Vagina (tissue), 2 donors: ENCODE data around the gene CACNA1D. TPM values are rescaled to one million over a fixed set of nuclear protein-coding genes. Genes with fewer than 3 reads are reported as not detected.

Experiments used
- DNase-seq, 2 donors: peaks; one replicate each; pipeline ENCODE4 v3.0.0-alpha.2; 2017; ENCODE audit errors: extremely low spot score in 2 of 2
- H3K27ac ChIP-seq: fragments of 200-600 bp; sonication (generic); one replicate; pipeline ENCODE4 v1.5.1; 2019
- H3K27me3 ChIP-seq: fragments of 200-600 bp; sonication (generic); one replicate; pipeline ENCODE4 v1.5.1; 2019
- H3K36me3 ChIP-seq, 2 donors: fragments of 200-600 bp; sonication (generic); one replicate each; pipeline ENCODE4 v1.5.1; 2017 to 2019
- H3K4me1 ChIP-seq: fragments of 200-600 bp; sonication (generic); one replicate; pipeline ENCODE4 v1.5.1; 2019
- H3K4me3 ChIP-seq, 2 donors: fragments of 200-600 bp; sonication (generic); 1 replicate in 1 of 2; 2 replicates in 1 of 2; pipeline ENCODE4 v1.5.1; 2016 to 2019
- H3K9me3 ChIP-seq: fragments of 200-600 bp; sonication (generic); one replicate; pipeline ENCODE4 v1.5.1; 2019
- POLR2A ChIP-seq, 2 donors: fragments of 450-650 bp; IDR thresholded peaks; one replicate each; pipeline ENCODE4 v1.6.1; 2017; ENCODE audit warnings: antibody characterized with exemption in 2 of 2, mild to moderate bottlenecking in 2 of 2, moderate library complexity in 2 of 2
- POLR2AphosphoS5 ChIP-seq, 2 donors: sonication (generic); formaldehyde crosslinking; IDR thresholded peaks; one replicate each; pipeline ENCODE4 v1.9.0; 2017; ENCODE audit warnings: antibody characterized with exemption in 2 of 2, mild to moderate bottlenecking in 2 of 2, low read depth in 1 of 2; ENCODE audit not compliant: insufficient read depth in 1 of 2
- intact Hi-C: fragments of 100-400 bp; cut with DNase I; formaldehyde crosslinking; loops from one replicate; pipeline ENCODE4 v1.15.1; 2023
- total RNA-seq: library from RNA; depleted of rRNA; stranded (reverse); fragments of >200 nt; gene quantifications from one replicate; pipeline ENCODE4 v1.2.3, GENCODE V29; 2016
- TF ChIP-seq, protein P1 (sequence below), 3 experiments: fragments of 450-650 bp in 2 of 3; fragments of 200-600 bp in 1 of 3; sonication (generic) in 1 of 3; IDR thresholded peaks; one replicate each; pipeline ENCODE4 v1.5.1; 2017 to 2019; ENCODE audit warnings: antibody characterized with exemption in 3 of 3, mild to moderate bottlenecking in 2 of 3, moderate library complexity in 2 of 3

The CACNA1D gene
- total RNA-seq, 1 donor from 2014 or later: 0.74 TPM

DNA sequence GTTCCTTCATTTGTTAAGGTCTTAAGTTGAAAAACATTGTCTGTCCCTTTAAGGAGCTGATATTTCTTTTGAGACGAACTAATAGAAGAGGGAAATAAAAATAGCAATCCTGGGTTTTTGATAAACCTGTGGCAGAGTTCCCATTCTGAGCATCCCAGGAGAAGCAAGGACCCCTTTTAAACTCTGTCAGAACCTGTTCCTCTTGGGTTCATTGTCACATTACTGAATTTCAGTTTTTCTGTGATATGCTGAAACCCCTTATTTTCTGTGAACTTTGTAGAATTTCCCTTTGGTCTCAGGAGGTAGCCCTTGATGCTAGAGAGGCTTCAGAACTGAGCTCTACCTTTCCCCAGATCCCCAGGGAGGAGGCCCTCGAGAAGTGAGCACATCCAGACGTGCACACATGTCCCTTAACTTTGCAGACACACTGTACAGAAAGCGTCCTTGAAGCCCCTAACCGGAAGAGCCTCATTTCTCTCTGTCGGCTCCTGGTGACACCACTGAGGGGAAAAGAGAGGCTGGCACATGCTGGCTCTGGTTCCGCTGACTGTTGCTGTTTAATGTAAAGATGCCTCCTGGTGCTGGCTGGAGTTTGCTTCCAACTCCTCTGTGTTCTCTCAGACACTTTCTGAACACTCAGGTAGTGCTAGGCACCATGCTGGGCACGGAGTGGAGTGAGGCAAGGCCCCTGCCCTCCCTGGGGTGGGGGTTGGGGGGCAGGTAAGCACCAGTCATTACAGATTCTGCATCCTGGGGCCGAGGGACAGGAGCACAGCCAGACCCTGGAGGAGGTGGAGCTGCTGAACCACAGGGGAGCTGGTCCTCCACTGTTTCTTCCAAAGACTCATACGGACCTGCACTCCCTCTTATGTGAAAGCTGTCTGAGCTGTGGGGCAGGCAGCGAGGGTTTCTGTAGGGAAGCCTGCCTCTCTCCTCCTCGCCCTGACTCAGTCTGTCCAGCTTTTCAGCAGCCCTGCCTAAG, 274.4 kb downstream of the CACNA1D start:
- DNase-seq: no peak
- no peaks in the 10 kb centered on the region for H3K36me3 ChIP-seq
- peaks cover 11% of the 10 kb centered on the region for H3K4me1 ChIP-seq
- H3K27me3 ChIP-seq: no peaks in the 10 kb centered on the region
- no peak overlapping the region for H3K27ac ChIP-seq
- TF ChIP-seq, protein P1, sequence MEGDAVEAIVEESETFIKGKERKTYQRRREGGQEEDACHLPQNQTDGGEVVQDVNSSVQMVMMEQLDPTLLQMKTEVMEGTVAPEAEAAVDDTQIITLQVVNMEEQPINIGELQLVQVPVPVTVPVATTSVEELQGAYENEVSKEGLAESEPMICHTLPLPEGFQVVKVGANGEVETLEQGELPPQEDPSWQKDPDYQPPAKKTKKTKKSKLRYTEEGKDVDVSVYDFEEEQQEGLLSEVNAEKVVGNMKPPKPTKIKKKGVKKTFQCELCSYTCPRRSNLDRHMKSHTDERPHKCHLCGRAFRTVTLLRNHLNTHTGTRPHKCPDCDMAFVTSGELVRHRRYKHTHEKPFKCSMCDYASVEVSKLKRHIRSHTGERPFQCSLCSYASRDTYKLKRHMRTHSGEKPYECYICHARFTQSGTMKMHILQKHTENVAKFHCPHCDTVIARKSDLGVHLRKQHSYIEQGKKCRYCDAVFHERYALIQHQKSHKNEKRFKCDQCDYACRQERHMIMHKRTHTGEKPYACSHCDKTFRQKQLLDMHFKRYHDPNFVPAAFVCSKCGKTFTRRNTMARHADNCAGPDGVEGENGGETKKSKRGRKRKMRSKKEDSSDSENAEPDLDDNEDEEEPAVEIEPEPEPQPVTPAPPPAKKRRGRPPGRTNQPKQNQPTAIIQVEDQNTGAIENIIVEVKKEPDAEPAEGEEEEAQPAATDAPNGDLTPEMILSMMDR (IDR thresholded peaks at IDR 0.05): no peak
- TF ChIP-seq POLR2AphosphoS5 (IDR thresholded peaks at IDR 0.05; ENCODE audit: insufficient read depth in 1 of 2, low read depth in 1 of 2) (no peak), POLR2A (IDR thresholded peaks at IDR 0.05) (no peak)
- intact Hi-C loops: no loop called here
- no peak overlapping the region for H3K4me3 ChIP-seq
- H3K9me3 ChIP-seq: no peaks in the 10 kb centered on the region

DNA sequence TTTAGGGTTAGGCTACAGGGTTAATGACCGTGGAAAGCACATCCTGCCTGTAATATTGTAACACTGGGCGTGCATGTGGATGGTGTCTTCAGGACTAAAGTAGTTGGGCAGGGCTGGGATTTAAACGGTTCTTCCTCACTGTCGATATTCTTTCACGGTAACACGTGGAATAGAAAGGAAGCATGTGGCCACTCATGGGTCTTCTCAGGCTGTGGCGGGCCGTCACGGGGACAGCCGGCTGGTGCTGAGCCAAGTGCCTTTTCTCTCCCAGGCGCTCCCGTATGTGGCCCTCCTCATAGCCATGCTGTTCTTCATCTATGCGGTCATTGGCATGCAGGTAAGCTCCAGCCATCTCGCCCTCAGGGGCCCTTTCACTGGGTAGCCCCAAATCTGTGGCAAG, 278.2 kb downstream of the CACNA1D start:
- H3K27me3 ChIP-seq: no peaks in the 10 kb centered on the region
- no peak for DNase-seq
- H3K4me3 ChIP-seq: no peak overlapping the region
- H3K9me3 ChIP-seq: no peaks in the 10 kb centered on the region
- peaks cover 25% of the 10 kb centered on the region for H3K4me1 ChIP-seq
- intact Hi-C loops: no loop called here
- H3K36me3 ChIP-seq: no peaks in the 10 kb centered on the region
- no peak for TF ChIP-seq POLR2AphosphoS5 (IDR thresholded peaks at IDR 0.05; ENCODE audit: insufficient read depth in 1 of 2, low read depth in 1 of 2)
- TF ChIP-seq, protein P1 (IDR thresholded peaks at IDR 0.05): no peak
- no peak for TF ChIP-seq POLR2A (IDR thresholded peaks at IDR 0.05)
- peak overlapping the region; percentile 76 for H3K27ac ChIP-seq

DNA sequence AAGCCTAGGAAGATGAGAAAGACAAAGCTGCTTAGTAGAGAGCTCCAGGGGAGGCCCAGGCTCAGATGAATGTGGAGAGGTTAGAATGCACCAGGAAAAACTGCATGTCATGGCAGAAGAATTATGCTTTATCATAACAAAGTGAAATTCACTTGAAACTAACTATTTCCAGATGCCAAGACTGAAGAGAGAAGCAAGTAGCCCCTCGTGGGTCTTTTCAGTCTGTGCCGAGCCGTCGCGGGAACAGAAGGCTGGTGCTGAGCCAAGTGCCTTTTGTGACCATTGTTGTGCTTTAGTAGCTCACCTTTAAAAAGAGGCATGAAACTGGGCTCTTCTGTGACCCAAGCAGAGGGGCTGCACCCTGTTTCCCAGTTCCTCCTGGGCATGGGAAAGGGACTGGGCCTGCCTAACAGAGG, 278.6 kb downstream of the CACNA1D start:
- TF ChIP-seq, protein P1 (IDR thresholded peaks at IDR 0.05): no peak
- TF ChIP-seq POLR2A (IDR thresholded peaks at IDR 0.05) (no peak), POLR2AphosphoS5 (IDR thresholded peaks at IDR 0.05; ENCODE audit: insufficient read depth in 1 of 2, low read depth in 1 of 2) (no peak)
- intact Hi-C loops: no loop called here
- peak overlapping the region; percentile 76 for H3K27ac ChIP-seq

DNA sequence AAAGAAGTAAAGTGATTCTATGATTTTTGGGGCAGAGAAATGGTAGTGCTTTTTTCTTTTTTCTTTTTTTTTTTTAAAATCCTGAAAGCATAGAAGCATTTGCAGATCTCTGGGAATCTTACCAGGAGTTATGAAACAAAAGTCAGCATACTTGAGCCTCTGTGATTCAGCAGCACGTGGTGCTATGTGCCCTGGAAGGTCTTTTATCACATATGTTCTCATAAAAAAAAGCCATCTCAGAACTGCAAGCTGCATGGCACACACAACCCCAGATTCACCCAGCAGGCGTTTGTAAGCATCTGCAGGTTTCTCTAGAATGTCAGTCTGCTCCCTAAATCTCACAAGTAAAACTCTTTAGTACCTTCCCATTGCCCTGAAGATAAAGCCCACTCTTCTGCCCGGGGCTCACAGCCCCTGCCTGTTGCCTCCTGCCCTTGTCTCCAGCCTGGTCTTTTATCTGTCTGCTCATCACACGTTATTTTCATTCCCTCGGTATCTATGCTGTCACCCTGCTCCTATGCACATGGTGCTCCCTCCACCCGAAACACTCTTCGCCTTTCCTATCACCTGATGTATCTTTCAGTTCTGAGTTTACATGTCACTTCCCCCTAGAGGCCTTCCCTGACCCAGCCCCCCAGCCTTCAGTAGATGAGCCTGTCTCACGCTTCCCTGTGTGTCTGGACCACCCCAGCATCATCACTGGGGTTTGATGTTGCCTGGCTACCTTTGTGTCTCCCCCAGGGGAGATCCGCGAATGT, 279.4 kb downstream of the CACNA1D start:
- no peaks in the 10 kb centered on the region for H3K36me3 ChIP-seq
- H3K4me3 ChIP-seq: no peak overlapping the region
- DNase-seq: no peak
- H3K4me1 ChIP-seq: peaks cover 25% of the 10 kb centered on the region
- intact Hi-C loops: no loop called here
- H3K27me3 ChIP-seq: no peaks in the 10 kb centered on the region
- H3K27ac ChIP-seq: peak overlapping the region; percentile 76
- no peaks in the 10 kb centered on the region for H3K9me3 ChIP-seq
- TF ChIP-seq, protein P1 (IDR thresholded peaks at IDR 0.05): no peak
- TF ChIP-seq POLR2AphosphoS5 (IDR thresholded peaks at IDR 0.05; ENCODE audit: insufficient read depth in 1 of 2, low read depth in 1 of 2) (peak in 1 of 2 donors; percentile 26), POLR2A (IDR thresholded peaks at IDR 0.05) (no peak)

More for the DNA sequence above, 278.6 kb downstream of the CACNA1D start:
- Histone ChIP-seq H3K27me3 (no peaks in the 10 kb centered on the region), H3K4me1 (peaks cover 25% of the 10 kb centered on the region), H3K36me3 (no peaks in the 10 kb centered on the region), H3K9me3 (no peaks in the 10 kb centered on the region), H3K4me3 (no peak overlapping the region)
- no peak for DNase-seq
